PC-3 (cell line): ENCODE data around the gene METAP1D. TPM values are rescaled to one million over a fixed set of nuclear protein-coding genes. Genes with fewer than 3 reads are reported as not detected.

Source experiments
- ATAC-seq: fragments of 200-7000 bp; cut with Tn5 transposase; 2 replicates; pipeline ENCODE4 v1.9.1; 2020; ENCODE audit warnings: mild to moderate bottlenecking, moderate library complexity
- BruUV-seq: library from RNA; stranded (reverse); fragments of 400-500 nt; replicated peaks from 2 replicates; lab custom pipeline; 2021; lab: Mats Ljungman, UMichigan
- CTCF ChIA-PET: fragments of 300-600 bp; sonication (Branson Sonifier 250); formaldehyde crosslinking; loops from one replicate; lab custom pipeline; 2022; ENCODE audit warnings: antibody characterized with exemption; lab: Charles Lee
- POLR2A ChIA-PET: fragments of 300-600 bp; sonication (Branson Sonifier 250); formaldehyde crosslinking; loops from one replicate; lab custom pipeline; 2022; ENCODE audit warnings: antibody characterized with exemption; ENCODE audit not compliant: unreplicated experiment; lab: Charles Lee
- DNase-seq: peaks from one replicate; pipeline ENCODE4 v3.0.0-alpha.2; 2015
- H2AFZ ChIP-seq: fragments of 300-600 bp; sonication (generic); 2 replicates; pipeline ENCODE4 v1.6.0; 2016; ENCODE audit warnings: antibody characterized with exemption, low read length
- H3F3A ChIP-seq: fragments of 300-600 bp; sonication (generic); one replicate; pipeline ENCODE4 v1.6.0; 2017; ENCODE audit warnings: antibody characterized with exemption, low read length, control low read depth, mild to moderate bottlenecking; ENCODE audit not compliant: unreplicated experiment
- H3K27ac ChIP-seq: fragments of 300-600 bp; sonication (generic); 2 replicates; pipeline ENCODE4 v1.5.1; 2016; ENCODE audit warnings: mild to moderate bottlenecking, low read length
- H3K27me3 ChIP-seq: fragments of 300-600 bp; sonication (generic); 2 replicates; pipeline ENCODE4 v1.6.1; 2016; ENCODE audit warnings: low read length, mixed read lengths
- H3K36me3 ChIP-seq: fragments of 300-600 bp; sonication (generic); 2 replicates; pipeline ENCODE4 v1.6.1; 2016; ENCODE audit warnings: low read depth, mixed run types, low read length, mixed read lengths
- H3K4me1 ChIP-seq: fragments of 300-600 bp; sonication (generic); 2 replicates; pipeline ENCODE4 v1.5.1; 2016; ENCODE audit warnings: low read length; ENCODE audit not compliant: insufficient read depth
- H3K4me2 ChIP-seq: fragments of 300-600 bp; sonication (generic); 2 replicates; pipeline ENCODE4 v1.6.0; 2016; ENCODE audit warnings: low read length
- H3K4me3 ChIP-seq: fragments of 300-600 bp; sonication (generic); 2 replicates; pipeline ENCODE4 v1.5.1; 2016; ENCODE audit warnings: mild to moderate bottlenecking, low read length, mixed read lengths
- H3K79me2 ChIP-seq: fragments of 300-600 bp; sonication (generic); 2 replicates; pipeline ENCODE4 v1.6.1; 2017; ENCODE audit warnings: low read length, mixed read lengths
- H3K9ac ChIP-seq: fragments of 300-600 bp; sonication (generic); 2 replicates; pipeline ENCODE4 v1.6.0; 2016; ENCODE audit warnings: mild to moderate bottlenecking, low read length
- H3K9me2 ChIP-seq: fragments of 300-600 bp; sonication (generic); replicated peaks from 2 replicates; pipeline ENCODE4 v1.6.1; 2016; ENCODE audit warnings: mixed run types, low read length, mixed read lengths
- H3K9me3 ChIP-seq: fragments of 300-600 bp; sonication (generic); 2 replicates; pipeline ENCODE4 v1.6.1; 2016; ENCODE audit warnings: low read length, mixed read lengths
- H4K20me1 ChIP-seq: fragments of 300-600 bp; sonication (generic); 2 replicates; pipeline ENCODE4 v1.6.1; 2016; ENCODE audit warnings: low read length, mixed read lengths
- EZH2 ChIP-seq: fragments of 300-600 bp; sonication (generic); IDR thresholded peaks from one replicate; pipeline ENCODE4 v1.6.1; 2017; ENCODE audit warnings: antibody characterized with exemption, mild to moderate bottlenecking, low read length; ENCODE audit not compliant: unreplicated experiment
- EZH2phosphoT487 ChIP-seq: fragments of 300-600 bp; sonication (generic); IDR thresholded peaks from 2 replicates; pipeline ENCODE4 v1.6.1; 2018; ENCODE audit warnings: mild to moderate bottlenecking, antibody characterized with exemption, low read length, borderline replicate concordance
- intact Hi-C: fragments of 100-400 bp; cut with micrococcal nuclease; formaldehyde crosslinking; loops from 2 replicates; pipeline ENCODE4 v1.9.0; 2023
- total RNA-seq: library from RNA; depleted of rRNA; stranded (reverse); fragments of >200 nt; gene quantifications from 2 replicates; pipeline ENCODE4 v1.2.3, GENCODE V29; 2014
- TF ChIP-seq, protein P1 (sequence below): fragments of 300-600 bp; sonication (generic); conservative IDR thresholded peaks from 2 replicates; pipeline ENCODE4 v1.5.1; 2017; ENCODE audit warnings: antibody characterized with exemption, low read depth, mild to moderate bottlenecking, low read length

METAP1D gene
- total RNA-seq, 1 experiment from 2014 or later, result 12.0 TPM

DNA sequence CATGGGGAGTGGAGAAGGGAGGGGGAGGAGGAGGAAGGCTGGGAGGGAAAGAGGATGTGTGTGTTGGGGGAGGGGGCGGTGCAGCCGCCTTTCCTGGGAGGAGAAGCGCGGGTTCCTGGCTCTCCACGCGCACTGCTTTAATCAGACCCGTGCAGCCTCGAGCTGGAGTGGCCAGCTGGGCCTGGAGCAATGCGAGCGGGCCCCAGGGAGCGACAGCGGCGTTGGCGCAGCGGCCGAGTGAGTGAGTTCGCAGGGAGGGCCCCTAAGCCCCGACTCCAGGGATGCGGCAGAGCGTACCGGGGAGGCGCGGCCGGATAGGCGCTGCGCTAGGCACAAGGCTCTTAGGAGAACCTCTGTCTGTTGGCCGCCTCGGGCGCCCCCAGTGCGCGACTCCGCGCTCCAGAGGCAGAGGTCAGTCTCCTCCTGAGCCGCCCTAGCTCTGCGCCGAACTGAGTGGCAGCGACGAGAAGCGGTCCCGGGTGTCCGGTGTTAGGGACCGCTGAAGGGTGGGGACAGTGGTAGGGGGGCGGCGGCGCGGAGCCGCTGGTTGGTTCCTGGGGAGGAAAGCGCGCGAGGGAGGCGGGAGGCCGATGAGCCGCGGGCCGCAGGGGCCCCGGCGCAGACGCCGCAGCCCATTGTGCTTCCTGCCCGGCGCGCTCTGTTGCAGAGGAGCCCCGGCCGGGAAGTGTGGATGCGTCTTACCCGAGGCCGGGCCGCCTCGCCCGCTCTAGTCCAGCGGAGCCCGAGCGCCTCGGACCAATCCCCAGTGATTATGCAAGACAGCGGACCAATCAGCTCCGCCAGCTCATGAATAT, 85.1 kb downstream of the METAP1D start:
- Histone ChIP-seq H3K9ac (peak overlapping the region; percentile 79), H3K4me1 (peaks cover 16% of the 10 kb centered on the region; the same call in 1 of the 2 replicates), H2AFZ (peak overlapping the region; percentile 78), H3K27me3 (no peaks in the 10 kb centered on the region), H4K20me1 (no peaks in the 10 kb centered on the region), H3K36me3 (no peaks in the 10 kb centered on the region), H3K4me2 (peak overlapping the region; percentile 100), H3K9me3 (no peaks in the 10 kb centered on the region), H3F3A (peaks cover 3% of the 10 kb centered on the region), H3K79me2 (peaks cover 26% of the 10 kb centered on the region), H3K4me3 (peak overlapping the region; percentile 94), H3K27ac (peak overlapping the region; percentile 60), H3K9me2 (no peaks in the 10 kb centered on the region)
- TSS peak; percentile 83 for BruUV-seq
- intact Hi-C loops, result loop anchor here (1.0 to 2.0 kb wide), 3 partner anchors 9 to 46 kb away; no protein-coding TSS in a partner anchor
- TF ChIP-seq EZH2phosphoT487, result no peak
- TF ChIP-seq, protein P1, sequence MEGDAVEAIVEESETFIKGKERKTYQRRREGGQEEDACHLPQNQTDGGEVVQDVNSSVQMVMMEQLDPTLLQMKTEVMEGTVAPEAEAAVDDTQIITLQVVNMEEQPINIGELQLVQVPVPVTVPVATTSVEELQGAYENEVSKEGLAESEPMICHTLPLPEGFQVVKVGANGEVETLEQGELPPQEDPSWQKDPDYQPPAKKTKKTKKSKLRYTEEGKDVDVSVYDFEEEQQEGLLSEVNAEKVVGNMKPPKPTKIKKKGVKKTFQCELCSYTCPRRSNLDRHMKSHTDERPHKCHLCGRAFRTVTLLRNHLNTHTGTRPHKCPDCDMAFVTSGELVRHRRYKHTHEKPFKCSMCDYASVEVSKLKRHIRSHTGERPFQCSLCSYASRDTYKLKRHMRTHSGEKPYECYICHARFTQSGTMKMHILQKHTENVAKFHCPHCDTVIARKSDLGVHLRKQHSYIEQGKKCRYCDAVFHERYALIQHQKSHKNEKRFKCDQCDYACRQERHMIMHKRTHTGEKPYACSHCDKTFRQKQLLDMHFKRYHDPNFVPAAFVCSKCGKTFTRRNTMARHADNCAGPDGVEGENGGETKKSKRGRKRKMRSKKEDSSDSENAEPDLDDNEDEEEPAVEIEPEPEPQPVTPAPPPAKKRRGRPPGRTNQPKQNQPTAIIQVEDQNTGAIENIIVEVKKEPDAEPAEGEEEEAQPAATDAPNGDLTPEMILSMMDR, result no peak
- TF ChIP-seq EZH2, result no peak
- ChIA-PET POLR2A (interaction anchor here (0.5 to 0.9 kb wide), 7 partner anchors 11 to 117 kb away, joined by 3 to 9 read pairs (median 4); partner anchors contain the start of gene METAP1D), CTCF (interaction anchor here (0.5 to 1.4 kb wide), 4 partner anchors 14 to 386 kb away, joined by 3 to 7 read pairs (median 3); no protein-coding TSS in a partner anchor)
- peak; percentile 90 for ATAC-seq
- DNase-seq, result peak; percentile 96

DNA sequence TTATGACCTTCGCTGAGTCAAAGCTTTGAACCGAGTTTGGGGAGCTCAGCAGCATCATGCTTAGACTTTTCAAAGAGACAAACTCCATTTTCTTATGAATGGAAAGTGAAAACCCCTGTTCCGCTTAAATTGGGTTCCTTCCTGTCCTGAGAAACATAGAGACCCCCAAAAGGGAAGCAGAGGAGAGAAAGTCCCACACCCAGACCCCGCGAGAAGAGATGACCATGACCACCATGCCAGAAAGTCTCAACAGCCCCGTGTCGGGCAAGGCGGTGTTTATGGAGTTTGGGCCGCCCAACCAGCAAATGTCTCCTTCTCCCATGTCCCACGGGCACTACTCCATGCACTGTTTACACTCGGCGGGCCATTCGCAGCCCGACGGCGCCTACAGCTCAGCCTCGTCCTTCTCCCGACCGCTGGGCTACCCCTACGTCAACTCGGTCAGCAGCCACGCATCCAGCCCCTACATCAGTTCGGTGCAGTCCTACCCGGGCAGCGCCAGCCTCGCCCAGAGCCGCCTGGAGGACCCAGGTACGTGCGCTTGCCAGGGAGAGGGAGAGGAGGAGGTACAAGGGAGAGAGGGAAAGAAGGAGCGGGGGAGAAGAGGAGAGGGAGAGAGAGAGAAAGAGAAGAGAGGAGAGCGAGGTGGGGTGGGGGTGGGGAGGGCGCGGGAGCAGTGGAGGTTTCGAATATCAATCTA, 85.9 kb downstream of the METAP1D start, which contains the start of gene DLX1:
Gene DLX1 (plus strand): TSS at position 48 of the 700 bp plus-strand sequence. CDS start 171 bp downstream, at position 219.
- Histone ChIP-seq H2AFZ (peak within 1 kb of the TSS; percentile 78), H3F3A (peaks cover 3% of the 10 kb centered on the region), H3K9me2 (no peaks in the 10 kb centered on the region), H4K20me1 (no peaks in the 10 kb centered on the region), H3K27me3 (no peaks in the 10 kb centered on the region), H3K79me2 (peaks cover 26% of the 10 kb centered on the region), H3K36me3 (no peaks in the 10 kb centered on the region), H3K4me1 (peaks cover 16% of the 10 kb centered on the region; the same call in 1 of the 2 replicates), H3K4me3 (peak within 1 kb of the TSS; percentile 94), H3K27ac (peak within 1 kb of the TSS; percentile 60), H3K9me3 (no peaks in the 10 kb centered on the region), H3K4me2 (peak within 1 kb of the TSS; percentile 100), H3K9ac (peak within 1 kb of the TSS; percentile 79)
- TSS peak; percentile 70 for BruUV-seq
- no peak for DNase-seq
- TF ChIP-seq, protein P1, result no peak
- TF ChIP-seq EZH2phosphoT487 (no peak), EZH2 (no peak)
- POLR2A ChIA-PET, result interaction anchor here (0.5 to 0.9 kb wide), 6 partner anchors 11 to 117 kb away, joined by 3 to 9 read pairs (median 4); partner anchors contain the start of gene METAP1D
- CTCF ChIA-PET, result interaction anchor here (0.5 to 1.4 kb wide), 4 partner anchors 14 to 387 kb away, joined by 3 to 7 read pairs (median 3); no protein-coding TSS in a partner anchor
- peak; percentile 21 for ATAC-seq
- intact Hi-C loops, result loop anchor here (1.0 to 2.0 kb wide), 3 partner anchors 9 to 47 kb away; no protein-coding TSS in a partner anchor
